Measurements from ENCODE around the gene CPSF4. TPM values are rescaled to one million over a fixed set of nuclear protein-coding genes. Genes with fewer than 3 reads are reported as not detected.

CPSF4 gene
- total RNA-seq, 4 donors from 2014 or later = 30.6 to 33.1 (median 32.7) TPM

DNA sequence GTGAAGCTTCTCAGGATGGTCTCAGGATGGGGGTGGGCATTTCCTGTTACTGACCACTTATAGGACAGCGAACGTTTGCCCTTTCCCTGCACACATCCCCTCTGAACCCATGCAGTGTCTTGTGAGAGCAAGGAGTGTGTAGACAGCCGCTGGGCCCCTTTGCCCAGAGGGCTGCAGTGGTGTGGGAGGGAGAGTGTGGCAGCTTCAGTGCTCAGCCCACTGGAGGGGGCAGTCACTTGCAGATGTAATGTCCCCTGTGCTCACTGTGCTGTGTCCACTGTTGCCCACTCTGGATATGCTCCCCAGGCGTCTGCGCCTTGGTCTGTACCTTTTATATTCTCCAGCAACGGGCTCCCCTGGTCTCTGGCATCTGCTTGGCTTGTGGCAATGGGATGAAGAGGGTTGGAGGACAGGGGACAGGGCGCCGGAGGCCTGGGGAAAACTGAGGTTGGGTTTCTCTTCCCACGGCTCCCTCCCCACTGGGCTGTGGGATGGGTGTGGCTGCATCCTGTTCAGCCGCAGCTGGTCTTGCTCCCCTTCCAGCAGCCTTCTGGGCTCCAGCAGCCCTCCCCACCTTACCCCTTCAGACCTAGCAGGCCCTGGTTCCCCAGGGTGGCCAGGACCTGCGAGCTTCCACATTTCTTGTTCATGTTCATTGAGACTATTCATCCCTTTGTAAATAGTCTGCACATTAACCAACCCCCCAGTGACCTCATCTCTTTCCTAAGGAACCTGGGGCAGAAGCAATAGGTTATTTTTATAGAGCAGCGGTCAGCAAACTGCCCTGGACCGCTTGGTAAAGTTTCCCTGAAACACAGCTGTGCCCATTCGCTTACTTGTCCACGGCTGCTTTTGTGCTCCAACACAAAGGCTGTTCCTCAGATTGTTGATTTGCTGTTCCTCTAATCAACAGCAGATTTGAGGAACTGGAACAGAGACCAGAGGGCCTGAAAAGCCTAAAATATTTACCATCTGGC lies 40.0 kb downstream of the CPSF4 start:
- Histone ChIP-seq H3K4me3 (replicated peaks in 1 of 3) (no peak overlapping the region), H3K9me3 (no peaks in the 10 kb centered on the region), H3K27me3 (no peaks in the 10 kb centered on the region), H3K27ac (no peak overlapping the region), H3K4me1 (peaks cover 0 to 2% of the 10 kb centered on the region in 2 donors), H3K36me3 (peaks cover 0 to 9% of the 10 kb centered on the region in 2 donors)
- TF ChIP-seq, protein P1, sequence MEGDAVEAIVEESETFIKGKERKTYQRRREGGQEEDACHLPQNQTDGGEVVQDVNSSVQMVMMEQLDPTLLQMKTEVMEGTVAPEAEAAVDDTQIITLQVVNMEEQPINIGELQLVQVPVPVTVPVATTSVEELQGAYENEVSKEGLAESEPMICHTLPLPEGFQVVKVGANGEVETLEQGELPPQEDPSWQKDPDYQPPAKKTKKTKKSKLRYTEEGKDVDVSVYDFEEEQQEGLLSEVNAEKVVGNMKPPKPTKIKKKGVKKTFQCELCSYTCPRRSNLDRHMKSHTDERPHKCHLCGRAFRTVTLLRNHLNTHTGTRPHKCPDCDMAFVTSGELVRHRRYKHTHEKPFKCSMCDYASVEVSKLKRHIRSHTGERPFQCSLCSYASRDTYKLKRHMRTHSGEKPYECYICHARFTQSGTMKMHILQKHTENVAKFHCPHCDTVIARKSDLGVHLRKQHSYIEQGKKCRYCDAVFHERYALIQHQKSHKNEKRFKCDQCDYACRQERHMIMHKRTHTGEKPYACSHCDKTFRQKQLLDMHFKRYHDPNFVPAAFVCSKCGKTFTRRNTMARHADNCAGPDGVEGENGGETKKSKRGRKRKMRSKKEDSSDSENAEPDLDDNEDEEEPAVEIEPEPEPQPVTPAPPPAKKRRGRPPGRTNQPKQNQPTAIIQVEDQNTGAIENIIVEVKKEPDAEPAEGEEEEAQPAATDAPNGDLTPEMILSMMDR (IDR thresholded peaks at IDR 0.05) = no peak
- no peak for TF ChIP-seq POLR2A (IDR thresholded peaks at IDR 0.05)
- 76 to 85% methylated on average over 12 to 15 of the region's 15 CpGs for WGBS, 2 donors
- no peak for DNase-seq
- intact Hi-C loops (cut with DNase I) = no loop called here

DNA sequence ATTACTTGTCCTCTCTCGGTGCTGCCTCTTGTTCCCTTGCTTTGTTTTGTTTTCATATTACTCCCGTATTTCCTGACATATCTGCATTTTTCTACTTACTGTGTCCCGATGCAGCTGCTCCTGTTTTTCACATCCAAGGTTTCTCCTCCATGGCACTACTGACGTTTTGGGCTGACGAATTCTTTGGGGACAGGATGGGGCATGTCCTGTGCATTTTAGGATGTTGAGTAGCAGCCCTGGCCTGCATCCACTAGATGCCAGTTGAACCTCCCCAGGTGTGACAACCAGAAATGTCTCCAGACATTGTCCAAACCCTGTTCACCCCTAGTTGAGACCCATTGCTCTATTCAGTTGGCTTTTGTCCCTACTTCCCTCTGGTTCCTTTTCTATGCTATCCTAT lies 46.4 kb downstream of the CPSF4 start:
- H3K36me3 ChIP-seq = peaks cover 0 to 9% of the 10 kb centered on the region in 2 donors
- intact Hi-C loops (cut with DNase I) = no loop called here
- H3K4me3 ChIP-seq (replicated peaks in 1 of 3) = no peak overlapping the region
- H3K9me3 ChIP-seq = no peaks in the 10 kb centered on the region
- 85 to 91% methylated on average over 5 of the region's 5 CpGs for WGBS, 2 donors
- no peaks in the 10 kb centered on the region for H3K27me3 ChIP-seq
- H3K27ac ChIP-seq = no peak overlapping the region
- no peak for DNase-seq
- no peaks in the 10 kb centered on the region for H3K4me1 ChIP-seq
- TF ChIP-seq, protein P1 (IDR thresholded peaks at IDR 0.05) = no peak
- TF ChIP-seq POLR2A (IDR thresholded peaks at IDR 0.05) = no peak

DNA sequence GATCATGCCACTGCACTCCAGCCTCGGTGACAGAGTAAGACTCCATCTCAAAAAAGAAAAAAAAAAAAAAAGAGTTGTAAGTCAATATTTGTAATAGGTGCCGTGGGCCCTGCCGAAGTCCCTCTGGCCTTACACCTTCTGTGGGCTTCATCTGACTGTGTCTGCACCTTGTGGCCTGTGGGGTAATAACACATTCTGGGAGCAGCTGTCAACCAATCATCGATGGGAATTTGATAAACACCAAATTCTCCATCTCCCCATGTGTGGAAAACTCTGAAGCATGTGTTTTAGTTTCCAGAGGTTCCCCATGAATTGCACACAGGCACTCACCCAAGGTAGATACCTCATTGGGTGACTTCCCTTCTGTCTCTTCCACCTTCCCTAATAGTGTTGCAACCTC lies 50.5 kb downstream of the CPSF4 start:
- TF ChIP-seq, protein P1 (IDR thresholded peaks at IDR 0.05) = no peak
- TF ChIP-seq POLR2A (IDR thresholded peaks at IDR 0.05) = no peak
- Histone ChIP-seq H3K9me3 (no peaks in the 10 kb centered on the region), H3K36me3 (peaks cover 13 to 15% of the 10 kb centered on the region in 2 donors), H3K27ac (no peak overlapping the region), H3K4me3 (replicated peaks in 1 of 3) (no peak overlapping the region), H3K27me3 (no peaks in the 10 kb centered on the region), H3K4me1 (no peaks in the 10 kb centered on the region)
- intact Hi-C loops (cut with DNase I) = no loop called here
- no peak for DNase-seq
- 93 to 97% methylated on average over 4 of the region's 4 CpGs for whole genome bisulfite sequencing, 2 donors

DNA sequence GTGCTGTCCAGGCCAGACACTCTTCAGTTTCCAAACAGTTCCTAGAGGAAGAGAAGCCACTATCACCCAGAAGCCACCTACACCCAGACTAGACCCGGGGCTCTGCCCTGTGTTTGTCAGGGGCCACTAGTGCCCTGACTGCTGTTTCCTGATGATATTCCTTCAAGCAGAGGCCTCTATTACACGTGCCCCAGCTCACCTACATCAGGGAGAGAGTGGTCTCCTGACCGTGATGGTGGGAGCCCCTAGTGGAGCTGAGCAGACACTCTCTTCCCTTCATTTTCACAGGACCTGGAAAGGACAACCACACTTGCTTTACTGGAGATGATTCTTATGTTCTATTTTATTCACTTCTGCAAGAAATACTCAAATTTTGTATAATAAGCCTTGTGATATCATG lies 52.1 kb downstream of the CPSF4 start:
- Histone ChIP-seq H3K27me3 (no peaks in the 10 kb centered on the region), H3K9me3 (no peaks in the 10 kb centered on the region), H3K4me3 (replicated peaks in 1 of 3) (no peak overlapping the region), H3K27ac (no peak overlapping the region), H3K36me3 (peaks cover 21 to 26% of the 10 kb centered on the region in 2 donors), H3K4me1 (no peaks in the 10 kb centered on the region)
- intact Hi-C loops (cut with DNase I) = no loop called here
- no peak for TF ChIP-seq POLR2A (IDR thresholded peaks at IDR 0.05)
- TF ChIP-seq, protein P1 (IDR thresholded peaks at IDR 0.05) = no peak
- 46 to 68% methylated on average over 2 to 3 of the region's 3 CpGs for WGBS, 2 donors
- no peak for DNase-seq

DNA sequence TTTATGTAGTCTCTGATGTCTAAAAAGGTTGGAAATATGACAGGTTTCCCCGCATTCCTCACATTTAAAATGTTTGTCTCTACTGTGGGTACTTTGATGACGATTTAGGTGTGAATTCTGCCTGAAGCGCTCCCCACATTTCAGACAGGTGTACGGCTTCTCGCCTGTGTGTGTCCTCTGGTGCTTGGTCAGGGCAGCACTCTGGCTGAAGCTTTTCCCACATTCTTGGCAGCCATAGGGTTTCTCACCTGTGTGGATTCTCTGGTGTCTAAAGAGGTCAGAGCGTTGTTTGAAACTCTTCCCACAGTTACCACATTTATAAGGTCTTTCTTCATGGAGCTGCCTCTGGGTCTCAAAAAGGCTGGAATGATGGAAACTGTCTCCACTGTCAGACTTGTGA lies 55.1 kb downstream of the CPSF4 start:
- no peak overlapping the region for H3K4me3 ChIP-seq (replicated peaks in 1 of 3)
- WGBS, 2 donors = 95 to 99% methylated on average over 6 of the region's 6 CpGs
- H3K4me1 ChIP-seq = peaks cover 12 to 14% of the 10 kb centered on the region in 2 donors
- H3K36me3 ChIP-seq = peaks cover 34 to 43% of the 10 kb centered on the region in 2 donors
- TF ChIP-seq POLR2A (IDR thresholded peaks at IDR 0.05) = no peak
- TF ChIP-seq, protein P1 (IDR thresholded peaks at IDR 0.05) = no peak
- intact Hi-C loops (cut with DNase I) = no loop called here
- no peaks in the 10 kb centered on the region for H3K27me3 ChIP-seq
- H3K27ac ChIP-seq = no peak overlapping the region
- DNase-seq = no peak
- H3K9me3 ChIP-seq = no peaks in the 10 kb centered on the region

Measured in thyroid gland (tissue), 4 donors.